COLO668 (cell line): ENCODE measurements around the gene ST8SIA5.
"Not testable (repeated sequence)": the region's sequence is repeated elsewhere in the genome, so short reads cannot be mapped to it uniquely, and the experiment has no call there.

Experiments
- DNase-seq: peaks from one replicate; lab custom pipeline; 2025; ENCODE audit not compliant: unreplicated experiment; lab: John Stamatoyannopoulos, UW

ST8SIA5 gene

GRCh38 chr18:46756559-46757201 is at the start of gene ST8SIA5:
TSS of gene ST8SIA5 (minus strand) at chr18:46757053. CDS start at chr18:46756508, 545 bp downstream.
- peak; percentile 96 for DNase-seq

- DNase-seq = not testable (repeated sequence)
Measured at GRCh38 chr18:46795945-46796344, 39.1 kb upstream of the ST8SIA5 start.

- no peak for DNase-seq
Measured at GRCh38 chr18:46794607-46795006, 37.8 kb upstream of the ST8SIA5 start.

- no peak for DNase-seq
Measured at GRCh38 chr18:46793565-46793964, 36.7 kb upstream of the ST8SIA5 start.

GRCh38 chr18:46789088-46789487 is 32.2 kb upstream of the ST8SIA5 start:
- DNase-seq = no peak

- no peak for DNase-seq
Measured at GRCh38 chr18:46787674-46788073, 30.8 kb upstream of the ST8SIA5 start.

- DNase-seq = no peak
Measured at GRCh38 chr18:46772357-46772756, 15.5 kb upstream of the ST8SIA5 start.

- DNase-seq = no peak
Measured at GRCh38 chr18:46771141-46771540, 14.3 kb upstream of the ST8SIA5 start.

- no peak for DNase-seq
Measured at GRCh38 chr18:46770708-46771107, 13.9 kb upstream of the ST8SIA5 start.

GRCh38 chr18:46768166-46768921 is 11.5 kb upstream of the ST8SIA5 start:
- no peak for DNase-seq

GRCh38 chr18:46767217-46767616 is 10.4 kb upstream of the ST8SIA5 start:
- no peak for DNase-seq

GRCh38 chr18:46764586-46764985 is 7.7 kb upstream of the ST8SIA5 start:
- DNase-seq = no peak

GRCh38 chr18:46761059-46761769 is 4.4 kb upstream of the ST8SIA5 start:
- DNase-seq = peak; percentile 39

- DNase-seq = peak; percentile 59
Measured at GRCh38 chr18:46759890-46760289, 3.0 kb upstream of the ST8SIA5 start.

- peak; percentile 58 for DNase-seq
Measured at GRCh38 chr18:46756025-46756558, 761 bp downstream of the ST8SIA5 start.

- DNase-seq = no peak
Measured at GRCh38 chr18:46755315-46756024, 1.4 kb downstream of the ST8SIA5 start.

- DNase-seq = peak; percentile 46
Measured at GRCh38 chr18:46754661-46755292, 2.1 kb downstream of the ST8SIA5 start.

GRCh38 chr18:46754188-46754587 is 2.7 kb downstream of the ST8SIA5 start:
- no peak for DNase-seq

- no peak for DNase-seq
Measured at GRCh38 chr18:46751882-46752281, 5.0 kb downstream of the ST8SIA5 start.

GRCh38 chr18:46750626-46751025 is 6.2 kb downstream of the ST8SIA5 start:
- DNase-seq = no peak

GRCh38 chr18:46748466-46748865 is 8.4 kb downstream of the ST8SIA5 start:
- DNase-seq = no peak
